WTC11 (cell line): Measurements from ENCODE around the gene USP7.

ENCODE experiments used
- PRRX2 ChIP-seq: fragments of 250-450 bp; sonication (Bioruptor Pico); IDR thresholded peaks from 2 replicates; pipeline ENCODE4 v1.8.0; 2021; ENCODE audit warnings: mild to moderate bottlenecking
- TF ChIP-seq, protein P1 (sequence below): fragments of 200-600 bp; IDR thresholded peaks from 2 replicates; pipeline ENCODE4 v1.8.0; 2022; ENCODE audit warnings: antibody characterized with exemption

DNA sequence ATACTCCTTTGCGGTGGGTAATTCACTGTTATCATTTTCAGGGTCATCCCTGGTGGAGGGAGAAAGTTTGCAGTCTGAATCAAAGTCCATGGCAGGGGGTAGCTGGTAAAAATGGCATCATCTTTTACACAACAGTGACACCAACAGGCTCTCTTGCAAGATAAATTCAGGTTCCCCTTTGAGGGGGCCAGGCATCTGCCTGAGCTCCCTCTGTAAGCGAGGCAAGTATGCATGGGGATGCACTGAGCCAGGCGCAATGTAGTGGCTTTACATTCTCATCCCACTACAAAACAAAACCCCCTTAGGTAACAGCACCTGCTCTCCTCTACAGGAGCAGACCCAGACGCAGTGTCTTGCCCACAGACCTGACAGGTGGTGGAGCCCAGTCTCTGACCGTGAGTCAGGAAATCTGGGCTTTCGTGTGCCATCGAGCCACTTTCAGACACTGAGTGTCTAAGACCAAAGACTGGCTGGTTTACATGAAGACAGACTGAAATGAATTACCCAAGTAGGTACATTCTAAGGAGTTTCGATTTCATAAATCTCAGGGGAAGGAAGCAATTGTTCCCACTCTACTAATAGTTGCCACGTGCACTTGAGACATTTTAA is 63.9 kb downstream of the USP7 start:
- TF ChIP-seq PRRX2 (CRISPR knock-in tag), result no peak
- TF ChIP-seq, protein P1, sequence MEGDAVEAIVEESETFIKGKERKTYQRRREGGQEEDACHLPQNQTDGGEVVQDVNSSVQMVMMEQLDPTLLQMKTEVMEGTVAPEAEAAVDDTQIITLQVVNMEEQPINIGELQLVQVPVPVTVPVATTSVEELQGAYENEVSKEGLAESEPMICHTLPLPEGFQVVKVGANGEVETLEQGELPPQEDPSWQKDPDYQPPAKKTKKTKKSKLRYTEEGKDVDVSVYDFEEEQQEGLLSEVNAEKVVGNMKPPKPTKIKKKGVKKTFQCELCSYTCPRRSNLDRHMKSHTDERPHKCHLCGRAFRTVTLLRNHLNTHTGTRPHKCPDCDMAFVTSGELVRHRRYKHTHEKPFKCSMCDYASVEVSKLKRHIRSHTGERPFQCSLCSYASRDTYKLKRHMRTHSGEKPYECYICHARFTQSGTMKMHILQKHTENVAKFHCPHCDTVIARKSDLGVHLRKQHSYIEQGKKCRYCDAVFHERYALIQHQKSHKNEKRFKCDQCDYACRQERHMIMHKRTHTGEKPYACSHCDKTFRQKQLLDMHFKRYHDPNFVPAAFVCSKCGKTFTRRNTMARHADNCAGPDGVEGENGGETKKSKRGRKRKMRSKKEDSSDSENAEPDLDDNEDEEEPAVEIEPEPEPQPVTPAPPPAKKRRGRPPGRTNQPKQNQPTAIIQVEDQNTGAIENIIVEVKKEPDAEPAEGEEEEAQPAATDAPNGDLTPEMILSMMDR, result no peak
